HG03175 (cell line): ENCODE data around the gene WFDC1.

Experiments
- ATAC-seq: cut with Tn5 transposase; IDR thresholded peaks from one replicate; pipeline ENCODE4 v1.9.1; 2021; ENCODE audit warnings: mild to moderate bottlenecking, moderate library complexity; ENCODE audit not compliant: unreplicated experiment

Gene WFDC1

DNA sequence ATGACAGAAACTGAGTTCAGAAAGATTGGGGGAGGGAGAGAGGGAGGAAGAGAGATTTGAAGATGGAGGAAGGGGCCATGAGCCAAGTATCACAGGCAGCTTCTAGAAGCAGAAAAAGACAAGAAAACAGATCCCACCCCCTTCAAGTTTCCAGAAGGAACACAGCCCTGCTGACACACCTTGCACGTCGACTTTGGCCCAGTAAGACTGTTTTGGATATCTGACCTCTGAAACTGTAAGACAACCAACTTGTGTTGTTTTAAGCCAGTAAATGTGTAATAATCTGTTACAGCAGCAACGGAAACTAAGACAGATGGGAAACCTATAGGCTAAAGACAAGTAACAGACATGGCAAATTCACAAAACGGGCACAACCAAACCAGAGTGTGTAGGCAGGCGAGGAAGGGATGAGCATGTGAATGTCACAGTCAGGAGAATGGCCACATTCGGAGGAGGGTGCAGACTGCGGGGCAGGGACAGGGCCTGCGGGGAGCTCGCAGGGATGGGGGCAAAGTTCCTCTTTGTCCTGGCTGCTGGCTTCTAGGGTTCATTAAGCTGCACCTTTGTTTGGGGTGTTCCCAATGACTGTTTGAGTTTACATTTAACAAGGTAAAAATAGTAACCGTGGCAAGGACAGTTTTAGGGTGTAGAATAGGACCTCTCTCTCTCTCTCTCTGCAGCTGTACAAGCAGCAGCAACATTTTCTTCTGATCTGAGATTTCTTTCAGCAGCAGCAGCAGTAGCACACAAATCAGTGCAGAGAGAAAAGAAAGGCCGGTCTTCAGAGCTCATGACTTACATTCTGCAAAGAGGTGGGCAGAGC is 55.4 kb downstream of the WFDC1 start:
- no peak for ATAC-seq

DNA sequence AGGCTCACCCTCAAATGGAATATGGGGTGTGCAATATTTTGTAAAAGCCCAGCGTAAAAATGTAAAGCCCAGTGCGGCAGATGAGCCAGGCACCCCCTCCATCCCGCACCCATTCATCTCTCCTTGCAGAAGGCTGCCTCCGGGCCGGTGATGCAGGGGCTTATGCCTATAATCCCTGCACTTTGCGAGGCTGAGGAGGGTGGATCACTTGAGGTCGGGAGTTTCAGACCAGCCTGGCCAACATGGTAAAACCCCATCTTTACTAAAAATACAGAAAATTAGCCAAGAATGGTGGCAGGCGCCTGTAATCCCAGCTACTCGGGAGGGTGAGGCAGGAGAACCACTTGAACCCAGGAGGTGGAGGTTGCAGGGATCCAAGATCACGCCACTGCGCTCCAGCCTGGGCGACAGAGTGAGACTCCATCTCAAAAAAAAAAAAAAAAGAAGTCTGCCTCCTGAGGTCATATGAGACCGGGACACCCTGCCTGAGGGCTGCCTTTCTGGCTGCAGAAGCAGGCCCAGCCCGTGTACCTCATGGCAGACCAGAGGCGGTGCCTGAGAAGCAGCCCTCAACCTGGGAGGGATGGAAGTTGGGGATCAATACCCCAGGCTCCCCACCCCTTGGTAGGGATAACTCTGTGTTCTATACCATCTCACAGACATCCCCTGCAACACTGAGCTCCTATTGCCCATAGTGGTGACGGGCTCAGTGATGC is 56.2 kb downstream of the WFDC1 start:
- no peak for ATAC-seq

DNA sequence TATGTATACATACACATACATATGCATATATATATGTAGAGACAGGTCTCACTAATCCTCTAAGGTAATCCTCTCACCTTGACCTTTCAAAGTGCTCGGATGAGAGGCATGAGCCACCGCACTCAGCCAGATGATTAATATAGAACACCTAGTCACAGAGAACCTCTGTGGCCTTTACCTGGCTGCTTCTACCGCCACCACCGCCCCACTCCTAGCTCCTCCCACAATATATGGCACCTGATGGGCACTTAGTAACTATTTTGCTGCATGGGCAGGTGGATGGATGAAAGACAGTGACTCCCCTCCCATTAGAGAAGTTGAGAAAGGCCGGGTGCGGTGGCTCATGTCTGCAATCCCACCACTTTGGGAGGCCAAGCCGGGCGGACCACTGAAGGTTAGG is 57.0 kb downstream of the WFDC1 start:
- no peak for ATAC-seq

DNA sequence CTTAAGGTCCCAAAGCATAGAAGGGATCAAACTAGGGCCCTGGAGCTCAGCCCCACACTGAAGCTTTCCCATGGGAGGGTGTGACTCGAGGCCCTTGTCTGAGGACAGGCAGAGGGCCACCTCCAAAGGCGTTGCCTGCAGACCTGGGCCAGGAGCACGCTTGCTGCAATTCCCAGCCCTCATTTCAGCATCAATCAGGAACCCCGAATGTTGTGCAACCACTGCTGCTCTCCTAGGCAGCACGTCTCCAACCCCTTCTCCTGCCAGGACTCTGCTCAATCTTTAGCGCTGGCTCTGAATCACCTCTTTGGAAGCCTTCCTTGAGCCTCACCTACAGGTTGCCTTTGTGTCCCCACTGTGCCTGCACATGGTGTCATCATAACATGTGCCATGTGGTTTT is 59.6 kb downstream of the WFDC1 start:
- no peak for ATAC-seq

DNA sequence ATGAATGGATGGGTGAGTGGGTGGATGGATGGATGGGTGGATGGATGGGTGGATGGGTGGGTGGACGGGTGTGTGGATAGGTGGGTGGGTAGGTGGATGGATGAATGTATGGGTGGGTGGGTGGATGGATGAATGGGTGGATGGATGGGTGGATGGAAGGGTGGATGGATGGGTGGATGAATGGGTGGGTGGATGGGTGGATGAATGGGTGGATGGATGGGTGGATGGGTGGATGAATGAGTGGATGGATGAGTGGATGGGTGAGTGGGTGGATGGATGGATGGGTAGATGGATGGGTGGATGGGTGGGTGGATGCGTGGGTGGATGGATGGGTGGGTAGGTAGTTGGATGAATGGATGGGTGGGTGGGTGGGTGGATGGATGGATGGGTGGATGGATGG is 60.5 kb downstream of the WFDC1 start:
- no peak for ATAC-seq

DNA sequence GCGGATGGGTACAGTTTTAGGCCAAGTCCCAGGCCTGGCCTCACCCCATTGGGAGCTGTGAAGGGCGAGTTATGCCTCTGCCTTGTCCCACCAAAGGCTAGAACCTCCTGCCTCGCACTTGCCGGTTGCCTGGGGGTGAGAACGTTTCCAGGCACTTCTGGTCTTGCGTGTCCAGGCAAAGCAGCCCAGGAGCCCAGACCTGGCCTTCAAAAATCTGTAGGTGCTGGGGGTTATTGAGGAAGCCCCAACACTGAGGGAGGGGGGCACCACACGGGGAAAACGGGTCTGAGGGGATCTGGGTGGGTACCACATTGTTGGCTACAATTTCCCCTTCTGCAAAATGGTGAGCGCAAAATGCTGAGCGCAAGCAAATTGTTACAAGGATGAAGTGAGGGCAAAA is 61.5 kb downstream of the WFDC1 start:
- ATAC-seq, result no peak

DNA sequence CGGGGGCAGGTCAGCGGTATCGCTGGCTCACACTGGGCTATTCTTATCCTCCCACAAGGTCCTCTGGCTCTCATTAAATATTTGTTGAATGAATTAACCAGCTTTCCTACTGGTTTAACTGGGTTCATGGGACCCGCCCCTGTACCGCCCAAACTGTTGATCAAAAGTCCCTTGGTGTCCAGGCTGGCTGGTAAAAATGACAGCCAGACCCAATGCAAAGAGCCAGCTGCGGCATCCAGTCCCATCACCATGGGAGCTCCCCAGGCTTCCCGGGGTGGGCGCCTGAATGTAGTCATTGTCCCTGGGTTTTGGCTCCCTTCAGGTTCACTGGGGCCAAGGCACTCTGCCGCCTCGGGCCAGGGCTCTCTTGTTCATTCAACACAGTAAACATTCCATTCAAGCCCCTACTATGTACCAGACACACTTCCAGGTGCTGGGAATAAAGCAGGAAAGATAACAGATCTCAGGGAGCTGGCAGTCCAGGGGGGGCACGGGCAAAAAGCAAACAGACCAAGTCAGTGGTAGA is 62.0 kb downstream of the WFDC1 start:
- no peak for ATAC-seq

DNA sequence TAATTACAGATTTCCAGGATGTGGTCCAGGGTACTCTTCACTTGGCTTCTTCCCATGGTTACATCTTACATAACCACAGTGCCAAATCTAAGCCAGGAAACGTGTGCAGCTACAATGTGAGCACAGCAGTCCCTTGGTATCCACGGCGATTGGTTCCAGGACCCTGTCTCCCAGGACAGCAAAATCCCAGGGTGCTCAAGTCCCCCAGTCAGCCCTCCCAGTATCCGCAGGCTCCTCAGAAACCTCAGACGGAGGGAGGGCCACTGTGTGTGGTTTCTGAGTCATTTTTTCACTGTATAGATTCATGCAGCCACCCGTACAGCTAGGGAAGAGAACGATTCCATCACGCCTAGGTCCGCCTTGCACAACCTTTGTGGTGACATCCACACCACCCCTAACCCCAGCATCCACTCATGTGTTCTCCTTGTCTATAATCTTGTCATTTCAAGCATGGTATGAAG is 62.5 kb downstream of the WFDC1 start:
- no peak for ATAC-seq

DNA sequence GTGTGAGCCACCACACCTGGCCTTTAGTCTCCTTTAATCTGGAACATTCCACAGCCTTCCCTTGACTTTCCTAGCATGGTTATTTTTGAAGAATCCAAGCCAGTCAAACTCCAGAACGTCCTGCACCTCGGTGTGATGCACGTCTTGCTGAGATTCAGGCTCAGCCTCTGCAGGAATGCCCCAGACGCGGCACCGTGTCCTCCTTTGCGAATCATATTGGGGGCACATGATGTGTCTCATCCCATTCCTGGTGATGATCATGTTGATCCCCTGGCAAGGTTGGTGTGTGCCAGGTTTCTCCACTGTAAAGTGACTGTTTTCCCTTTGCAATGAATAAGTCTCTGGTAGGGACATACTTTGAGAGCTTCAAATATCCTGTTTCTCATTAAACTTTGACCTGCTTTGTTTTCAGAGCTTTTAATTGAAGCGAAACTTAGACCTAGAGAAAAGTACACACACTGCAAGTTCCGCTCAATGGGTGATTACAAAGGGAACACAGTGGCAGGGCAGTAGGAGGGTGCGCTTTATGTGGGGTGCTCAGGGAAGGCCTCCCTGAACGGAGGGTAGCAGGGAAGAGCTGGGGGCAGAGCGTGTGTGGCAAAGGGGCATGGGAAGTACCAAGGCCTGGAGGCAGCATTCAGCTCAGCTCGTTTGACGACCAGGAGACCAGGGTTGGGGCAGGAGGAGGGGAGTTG is 64.1 kb downstream of the WFDC1 start:
- no peak for ATAC-seq

DNA sequence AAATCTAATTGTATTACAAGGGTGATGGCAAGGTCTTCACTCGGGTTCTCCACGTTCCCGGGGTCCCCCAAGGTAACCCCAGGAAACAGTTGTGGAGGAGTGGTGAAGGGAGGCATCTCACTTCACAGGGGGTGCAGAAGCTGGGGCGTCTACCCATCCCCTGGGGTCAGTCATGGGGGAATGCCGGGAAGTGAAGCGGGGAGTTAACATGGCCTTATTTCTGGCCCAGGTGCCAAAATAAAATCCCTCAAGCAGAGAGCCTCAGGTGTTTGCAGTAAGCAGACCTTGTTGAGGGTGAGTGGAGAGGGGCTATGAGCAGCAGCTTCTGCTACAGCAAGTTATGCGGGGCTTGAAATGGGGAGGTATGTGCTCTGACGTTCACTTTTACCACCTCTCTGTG is 64.6 kb downstream of the WFDC1 start:
- no peak for ATAC-seq

DNA sequence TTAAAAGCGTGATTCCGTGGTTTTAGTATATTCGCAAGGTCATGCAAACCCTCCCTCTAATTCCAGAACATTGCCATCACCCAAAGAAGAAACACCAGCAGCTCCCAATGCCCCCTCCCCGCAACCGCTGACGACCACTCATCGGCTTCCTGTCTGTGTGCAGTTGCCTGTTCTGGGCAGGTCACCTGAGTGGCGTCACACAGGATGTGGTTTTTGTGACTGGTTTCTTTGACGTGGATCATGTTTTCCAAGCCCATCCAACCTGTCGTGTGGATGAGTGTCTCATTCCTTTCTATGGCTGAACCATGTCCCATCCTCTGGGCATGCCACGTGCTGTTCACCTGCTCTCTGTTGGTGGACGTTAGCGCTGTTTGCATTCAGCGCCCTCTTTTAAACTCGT is 65.5 kb downstream of the WFDC1 start:
- no peak for ATAC-seq

DNA sequence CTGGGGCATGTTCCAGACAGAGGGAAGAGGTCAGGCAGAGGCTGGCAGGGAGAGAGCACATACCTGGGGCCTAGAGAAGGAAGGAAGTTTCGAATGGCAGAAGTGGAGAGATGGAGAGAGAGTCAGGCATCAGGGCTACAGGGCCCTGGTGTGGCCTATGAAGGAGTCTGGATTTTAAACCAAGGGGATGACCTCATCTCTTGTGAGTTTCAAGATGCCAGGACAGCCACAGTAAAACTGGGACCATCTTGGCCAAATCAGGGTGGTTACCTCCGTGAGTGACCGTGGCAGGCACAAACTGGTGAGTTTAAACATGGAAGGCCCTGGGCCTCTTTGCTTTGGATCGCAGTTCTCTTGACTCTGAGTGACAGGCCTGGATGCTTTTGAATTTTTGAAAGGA is 66.1 kb downstream of the WFDC1 start:
- no peak for ATAC-seq

DNA sequence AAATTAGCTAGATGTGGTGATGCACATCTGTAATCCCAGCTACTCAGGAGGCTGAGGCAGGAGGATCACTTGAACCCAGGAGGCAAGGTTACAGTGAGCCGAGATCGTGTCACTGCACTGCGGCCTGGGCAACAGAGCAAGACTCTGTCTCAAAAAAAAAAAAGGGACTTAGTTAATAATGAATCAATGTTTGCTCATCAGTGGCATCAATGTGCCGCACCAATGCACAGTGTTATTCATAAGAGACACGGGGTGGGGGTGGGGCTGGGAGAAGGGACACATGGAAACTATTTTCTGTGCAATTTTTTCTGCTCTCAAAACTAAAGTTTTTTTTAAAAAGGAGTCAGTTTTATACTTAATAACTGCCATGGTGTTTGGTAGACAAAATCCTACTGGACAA is 66.9 kb downstream of the WFDC1 start:
- ATAC-seq, result no peak

DNA sequence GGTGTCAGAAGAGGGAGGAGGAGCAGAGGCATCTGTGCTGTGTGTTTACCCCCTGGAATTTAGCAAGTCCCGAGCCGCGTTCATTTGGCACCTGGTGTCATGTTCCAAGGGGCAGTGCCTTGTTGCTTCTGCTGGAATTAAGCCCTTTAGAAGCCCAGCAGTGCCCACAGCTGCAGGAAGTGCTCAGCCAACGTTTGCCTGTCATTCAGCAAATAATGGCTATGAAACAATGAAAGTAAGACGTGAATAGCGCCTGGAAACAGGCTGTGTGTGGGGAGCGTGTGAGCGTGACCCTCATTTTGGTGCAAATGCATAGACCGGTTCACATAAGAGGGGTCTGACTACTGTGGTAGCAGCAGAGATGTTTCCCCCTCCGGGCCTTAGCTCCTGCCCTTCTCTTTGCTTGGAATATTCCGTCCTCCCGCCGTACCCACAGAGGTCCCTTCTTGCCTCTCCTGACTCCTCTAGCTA is 67.8 kb downstream of the WFDC1 start:
- ATAC-seq, result no peak

DNA sequence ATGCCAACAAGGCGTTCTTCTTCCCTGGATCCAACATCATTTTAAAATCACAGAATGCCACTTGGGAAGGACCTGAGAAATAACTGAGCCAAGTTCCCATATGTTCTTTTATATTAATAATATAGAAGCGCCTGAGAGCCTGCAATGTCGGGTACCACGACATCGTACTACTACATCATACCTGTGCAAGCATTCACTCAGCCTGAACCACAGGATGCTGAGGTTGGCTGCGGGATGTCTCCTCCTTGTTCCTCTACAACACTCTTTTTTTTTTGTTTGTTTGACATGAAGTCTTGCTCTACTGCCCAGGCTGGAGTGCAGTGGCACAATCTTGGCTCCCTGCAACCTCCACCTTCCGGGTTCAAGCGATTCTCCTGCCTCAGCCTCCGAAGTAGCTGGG is 71.5 kb downstream of the WFDC1 start:
- ATAC-seq, result no peak

DNA sequence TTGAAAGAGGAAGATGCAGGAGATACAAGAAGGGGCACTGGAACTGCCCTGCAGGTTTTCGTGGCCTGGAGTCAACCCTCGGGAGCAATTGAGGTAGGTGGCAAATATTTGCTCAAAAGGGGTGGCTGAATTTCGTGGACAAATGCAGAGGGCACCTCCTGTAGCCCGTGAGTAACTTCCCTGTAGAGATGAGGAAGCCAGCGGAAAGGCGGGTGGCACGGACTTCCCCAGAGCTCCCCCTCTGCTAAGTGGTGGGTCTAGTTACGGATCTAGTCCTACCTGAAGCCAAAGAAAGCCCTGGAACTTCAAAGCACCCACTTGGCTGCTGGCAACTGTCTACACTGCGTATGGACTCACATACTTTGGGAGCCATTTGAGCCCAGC is 72.6 kb downstream of the WFDC1 start:
- ATAC-seq, result no peak

DNA sequence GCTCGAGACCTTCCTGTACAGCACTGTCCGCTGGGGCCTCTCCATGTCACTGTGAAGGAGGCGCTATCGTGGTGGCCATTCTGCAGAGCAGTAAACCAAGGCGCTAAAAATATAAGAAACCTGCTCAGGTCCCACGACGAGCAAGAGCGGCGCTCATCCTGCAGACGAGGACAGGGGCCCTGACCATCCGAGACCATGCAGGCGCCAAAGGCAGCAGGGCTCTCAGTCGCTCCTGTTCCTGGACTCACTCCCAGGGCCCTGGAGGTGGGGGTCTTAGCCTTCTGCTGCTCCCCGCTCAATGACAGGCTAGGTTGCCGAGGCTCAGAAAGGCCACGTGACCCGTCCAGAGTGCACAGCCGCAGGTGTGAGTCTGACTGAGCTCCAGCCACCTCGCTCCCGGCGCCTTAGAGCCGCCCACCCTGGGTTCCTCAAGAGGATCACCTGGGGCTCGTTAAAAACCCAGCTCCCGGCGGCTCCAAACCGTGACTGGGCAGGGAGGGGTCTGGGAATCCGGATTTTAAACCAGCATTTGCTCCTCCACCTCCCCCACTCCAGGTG is 73.2 kb downstream of the WFDC1 start:
- ATAC-seq, result no peak

DNA sequence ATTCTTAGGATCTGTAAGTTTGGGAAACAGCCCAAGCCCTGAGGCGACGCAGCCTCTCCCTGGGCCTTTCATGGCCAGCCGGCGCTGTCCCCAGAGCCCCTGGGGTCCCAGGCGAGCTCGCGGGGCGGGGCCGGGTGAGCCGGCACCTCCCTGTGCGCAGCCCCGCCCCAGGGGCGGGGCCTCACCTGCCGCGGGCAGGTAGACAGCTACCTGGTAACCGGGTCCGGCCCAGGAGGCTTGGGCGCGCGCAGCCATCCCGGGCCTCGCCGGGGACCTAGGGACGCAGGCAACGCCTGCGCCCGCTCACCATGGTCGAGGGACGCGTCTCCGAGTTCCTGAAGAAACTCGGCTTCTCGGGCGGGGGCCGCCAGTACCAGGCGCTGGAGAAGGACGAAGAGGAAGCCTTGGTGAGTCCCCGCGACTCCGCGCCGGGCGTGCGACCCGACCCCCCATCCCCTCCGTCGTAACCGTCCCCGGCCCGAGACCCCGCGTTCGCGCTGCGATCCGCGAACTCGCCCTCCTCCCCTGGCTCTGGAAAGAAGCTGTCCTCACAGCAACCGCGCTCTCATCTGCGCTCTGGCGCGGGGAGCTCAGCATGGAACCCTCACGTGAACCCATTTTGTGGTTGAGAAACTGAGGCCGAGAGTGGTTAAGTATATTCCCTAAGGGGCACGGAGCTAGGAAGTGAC is 73.8 kb downstream of the WFDC1 start, which contains the start of gene ATP2C2:
TSS of gene ATP2C2 (plus strand) at position 231 of the 689 bp plus-strand sequence. CDS start at position 309, 78 bp downstream.
- ATAC-seq, result no peak

DNA sequence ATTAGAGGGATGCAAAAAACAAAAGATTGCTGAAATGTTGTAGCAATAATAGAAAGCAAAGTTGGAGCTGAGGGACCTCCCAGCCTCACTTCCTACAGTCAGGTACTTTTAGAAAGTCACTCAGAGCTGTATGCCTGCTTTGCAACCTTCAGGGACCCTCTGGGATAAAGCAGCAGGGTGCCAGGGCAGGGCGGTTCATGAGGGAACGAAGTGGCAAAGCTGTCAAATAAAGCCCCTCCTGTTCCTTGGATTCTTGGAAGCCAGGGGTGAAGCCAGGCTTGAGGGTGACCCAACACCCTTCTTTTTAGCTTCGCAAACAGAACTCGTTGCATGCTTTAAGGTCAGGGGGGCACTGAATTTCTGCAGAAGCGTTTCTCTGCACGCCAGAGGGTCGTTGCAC is 74.4 kb downstream of the WFDC1 start:
- ATAC-seq, result no peak

DNA sequence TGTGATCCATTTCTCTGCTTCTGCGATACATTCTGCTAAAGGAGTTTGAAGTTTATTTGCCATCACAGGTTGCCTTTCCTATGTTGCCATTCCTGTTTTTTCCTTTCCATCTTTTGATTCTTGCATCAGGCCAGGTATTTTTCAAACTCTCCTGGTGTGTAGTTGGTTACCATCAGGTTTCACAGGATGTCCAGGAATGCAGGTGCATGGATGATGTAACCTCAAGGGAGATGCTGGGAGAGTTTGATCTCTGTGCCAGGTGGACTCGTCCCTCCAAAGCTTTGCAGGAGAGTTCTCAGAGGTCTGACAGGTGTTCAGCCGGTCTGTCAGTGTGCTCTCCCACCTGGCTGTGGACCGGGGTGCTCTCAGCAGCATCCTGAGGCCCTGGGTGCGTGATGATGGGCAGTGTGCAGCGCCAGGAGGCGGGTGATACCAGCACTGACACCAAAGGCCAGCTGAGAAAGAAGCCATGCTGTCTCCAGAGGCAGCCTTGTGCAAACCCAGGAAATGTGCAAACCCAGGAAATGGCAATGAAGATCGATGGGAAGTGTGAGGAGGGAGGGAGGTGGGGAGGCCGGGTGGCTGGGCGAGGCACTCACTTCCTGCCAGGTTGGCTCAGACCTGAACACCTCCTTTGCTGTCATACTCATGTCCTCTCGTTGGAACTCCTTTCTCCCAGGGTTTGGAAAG is 75.4 kb downstream of the WFDC1 start:
- ATAC-seq, result no peak
